Measurements from ENCODE around the gene CDH20.

GRCh38 chr18:61435064-61435652, 101.9 kb downstream of the CDH20 start:
- TF ChIP-seq, protein P1, sequence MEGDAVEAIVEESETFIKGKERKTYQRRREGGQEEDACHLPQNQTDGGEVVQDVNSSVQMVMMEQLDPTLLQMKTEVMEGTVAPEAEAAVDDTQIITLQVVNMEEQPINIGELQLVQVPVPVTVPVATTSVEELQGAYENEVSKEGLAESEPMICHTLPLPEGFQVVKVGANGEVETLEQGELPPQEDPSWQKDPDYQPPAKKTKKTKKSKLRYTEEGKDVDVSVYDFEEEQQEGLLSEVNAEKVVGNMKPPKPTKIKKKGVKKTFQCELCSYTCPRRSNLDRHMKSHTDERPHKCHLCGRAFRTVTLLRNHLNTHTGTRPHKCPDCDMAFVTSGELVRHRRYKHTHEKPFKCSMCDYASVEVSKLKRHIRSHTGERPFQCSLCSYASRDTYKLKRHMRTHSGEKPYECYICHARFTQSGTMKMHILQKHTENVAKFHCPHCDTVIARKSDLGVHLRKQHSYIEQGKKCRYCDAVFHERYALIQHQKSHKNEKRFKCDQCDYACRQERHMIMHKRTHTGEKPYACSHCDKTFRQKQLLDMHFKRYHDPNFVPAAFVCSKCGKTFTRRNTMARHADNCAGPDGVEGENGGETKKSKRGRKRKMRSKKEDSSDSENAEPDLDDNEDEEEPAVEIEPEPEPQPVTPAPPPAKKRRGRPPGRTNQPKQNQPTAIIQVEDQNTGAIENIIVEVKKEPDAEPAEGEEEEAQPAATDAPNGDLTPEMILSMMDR (IDR thresholded peaks at IDR 0.05 in 8 of 11, conservative IDR thresholded peaks at IDR 0.05 in 3 of 11) = peak in 3 of 11 experiments; percentile 20 to 49 (median 43)
- TF ChIP-seq POLR2AphosphoS5 (IDR thresholded peaks at IDR 0.05) = no peak
